Panc1 (cell line): Measurements from ENCODE around the gene TREML1. TPM values are rescaled to one million over a fixed set of nuclear protein-coding genes. Genes with fewer than 3 reads are reported as not detected.

ENCODE experiments used
- ATAC-seq: fragments of 200-7000 bp; cut with Tn5 transposase; 2 replicates; pipeline ENCODE4 v1.9.1; 2020; ENCODE audit warnings: mild to moderate bottlenecking, moderate library complexity
- BruUV-seq: library from RNA; stranded (reverse); fragments of 400-500 nt; replicated peaks from 2 replicates; lab custom pipeline; 2021; lab: Mats Ljungman, UMichigan
- CTCF ChIA-PET: fragments of 300-600 bp; sonication (Branson Sonifier 250); formaldehyde crosslinking; loops from one replicate; lab custom pipeline; 2022; ENCODE audit warnings: antibody characterized with exemption; lab: Charles Lee
- POLR2A ChIA-PET: fragments of 300-600 bp; sonication (Branson Sonifier 250); formaldehyde crosslinking; loops from one replicate; lab custom pipeline; 2022; ENCODE audit warnings: antibody characterized with exemption; lab: Charles Lee
- DNase-seq: peaks from one replicate; pipeline ENCODE4 v3.0.0-alpha.2; 2010; ENCODE audit warnings: low read depth, low spot score
- H3K27ac ChIP-seq: 2 replicates; pipeline ENCODE4 v1.5.1; 2011; ENCODE audit warnings: mild to moderate bottlenecking, low read length, inconsistent platforms
- H3K27me3 ChIP-seq: fragments of 200-500 bp; sonication (Bioruptor generic); 2 replicates; pipeline ENCODE4 v1.6.0; 2014; ENCODE audit warnings: low read length, inconsistent platforms; ENCODE audit not compliant: control insufficient read depth, insufficient read depth
- H3K36me3 ChIP-seq: fragments of 200-500 bp; sonication (Bioruptor generic); 2 replicates; pipeline ENCODE4 v1.5.1; 2014; ENCODE audit warnings: inconsistent platforms, mild to moderate bottlenecking, low read length, moderate library complexity; ENCODE audit not compliant: control insufficient read depth, insufficient read depth
- H3K4me1 ChIP-seq: 2 replicates; pipeline ENCODE4 v1.5.1; 2011; ENCODE audit warnings: inconsistent platforms, mild to moderate bottlenecking, low read length, moderate library complexity; ENCODE audit not compliant: control insufficient read depth, insufficient read depth
- H3K4me3 ChIP-seq, 2 experiments: 2 replicates each; pipeline ENCODE4 v1.5.1; 2011 to 2012; ENCODE audit warnings: low read depth in 2 of 2, low read length in 2 of 2, mild to moderate bottlenecking in 2 of 2, inconsistent platforms in 1 of 2, moderate library complexity in 1 of 2
- H3K9me3 ChIP-seq: fragments of 200-500 bp; sonication (Bioruptor generic); 2 replicates; pipeline ENCODE4 v1.5.1; 2014; ENCODE audit warnings: low read depth, mild to moderate bottlenecking, inconsistent platforms, low read length, moderate library complexity; ENCODE audit not compliant: control insufficient read depth, insufficient read depth
- CTCF ChIP-seq: fragments of 450-650 bp; IDR thresholded peaks from 2 replicates; pipeline ENCODE4 v1.5.1; 2017; ENCODE audit warnings: mild to moderate bottlenecking
- POLR2AphosphoS5 ChIP-seq: IDR thresholded peaks from 2 replicates; pipeline ENCODE4 v1.6.1; 2012; ENCODE audit warnings: mild to moderate bottlenecking, low read depth, low read length, moderate library complexity
- REST ChIP-seq, 2 experiments: IDR thresholded peaks; 2 replicates each; pipeline ENCODE4 v1.6.1; 2011 to 2012; ENCODE audit warnings: low read depth in 2 of 2, control low read depth in 1 of 2, low read length in 1 of 2, mild to moderate bottlenecking in 1 of 2, moderate library complexity in 1 of 2; ENCODE audit not compliant: insufficient read depth in 1 of 2
- SIN3A ChIP-seq: IDR thresholded peaks from 2 replicates; pipeline ENCODE4 v1.6.1; 2012; ENCODE audit warnings: low read depth, mild to moderate bottlenecking, low read length, moderate library complexity, borderline replicate concordance; ENCODE audit not compliant: insufficient read depth
- TCF7L2 ChIP-seq: IDR thresholded peaks from 2 replicates; pipeline ENCODE4 v1.6.1; 2011; ENCODE audit warnings: mild to moderate bottlenecking, low read depth, low read length, inconsistent platforms
- in situ Hi-C: cut with HindIII; loops from 2 replicates; pipeline ENCODE4 v1.10.0; 2016; ENCODE audit warnings: low sequenced_read_pairs, low pct_unique_long_range_greater_than_20kb
- intact Hi-C: fragments of 100-400 bp; cut with micrococcal nuclease; formaldehyde crosslinking; loops from one replicate; pipeline ENCODE4 v1.10.0; 2022; ENCODE audit not compliant: unreplicated experiment
- total RNA-seq: library from RNA; stranded (reverse); gene quantifications from one replicate; pipeline ENCODE4 v1.2.1, GENCODE V29; 2021; ENCODE audit not compliant: unreplicated experiment

Gene TREML1
- total RNA-seq, 1 experiment from 2014 or later, result not detected

DNA sequence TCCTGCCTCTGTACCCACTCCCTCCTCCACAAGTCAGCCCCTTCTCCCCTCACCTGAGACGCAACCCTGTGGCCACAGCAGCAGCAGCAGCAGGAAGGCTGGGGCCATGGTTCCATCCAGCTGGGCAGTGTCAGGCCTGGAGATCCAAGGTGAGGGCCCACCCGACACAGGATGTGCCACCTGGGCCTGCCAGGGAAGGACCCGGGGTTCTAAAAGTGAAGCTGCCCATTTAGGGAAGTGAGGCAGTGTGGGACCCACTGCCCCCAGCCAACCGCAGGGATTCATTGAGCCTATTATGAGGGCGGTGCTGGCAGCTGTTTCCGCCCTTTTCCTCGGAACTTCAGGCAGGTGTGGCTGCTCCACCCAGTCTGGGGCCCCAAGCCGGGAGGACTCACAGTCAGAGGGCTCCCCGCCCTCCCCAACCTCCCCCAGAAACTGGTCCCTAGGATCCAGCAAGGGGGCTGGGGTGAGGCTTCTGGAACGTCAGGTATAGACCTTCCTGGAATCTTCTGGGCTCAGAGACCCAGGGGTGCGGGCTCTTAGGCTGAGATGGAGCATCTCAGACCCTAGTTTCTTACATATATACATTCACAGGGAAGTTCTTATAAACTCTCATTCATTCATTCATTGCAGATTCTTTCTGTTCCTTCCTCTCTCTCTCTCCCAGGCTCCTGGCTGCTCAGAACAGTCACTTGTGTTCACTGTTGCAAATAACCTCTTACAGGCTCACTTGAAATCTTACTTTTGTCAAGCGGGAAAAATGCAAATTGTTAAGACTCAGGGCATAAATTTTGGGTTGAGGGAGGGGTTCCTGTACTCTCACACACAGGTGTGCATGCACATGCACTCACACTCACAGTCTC, 47.0 kb upstream of the TREML1 start, which contains the start of gene TREML2:
TREML2 (minus strand) TSS at position 249 of the 863 bp plus-strand sequence; CDS start at position 108, 141 bp downstream.
- Histone ChIP-seq H3K27me3 (peaks cover 8% of the 10 kb centered on the region), H3K9me3 (no peaks in the 10 kb centered on the region), H3K4me3 (no peak within 1 kb of the TSS), H3K27ac (no peak within 1 kb of the TSS), H3K4me1 (no peaks in the 10 kb centered on the region), H3K36me3 (no peaks in the 10 kb centered on the region)
- in situ Hi-C loops, result no loop called here
- DNase-seq, result no peak
- intact Hi-C loops, result no loop called here
- ChIA-PET POLR2A (no interaction called here), CTCF (no interaction called here)
- ATAC-seq, result peak; percentile 30; the same call in 1 of the 2 replicates
- no peak for TF ChIP-seq SIN3A
- TF ChIP-seq TCF7L2, result no peak
- TF ChIP-seq REST (IDR thresholded peaks at IDR 0.05; ENCODE audit: insufficient read depth in 1 of 2, low read depth in 2 of 2, low read length in 1 of 2), result no peak
- no peak for TF ChIP-seq CTCF
- TF ChIP-seq POLR2AphosphoS5, result no peak
- BruUV-seq, result no TSS peak

DNA sequence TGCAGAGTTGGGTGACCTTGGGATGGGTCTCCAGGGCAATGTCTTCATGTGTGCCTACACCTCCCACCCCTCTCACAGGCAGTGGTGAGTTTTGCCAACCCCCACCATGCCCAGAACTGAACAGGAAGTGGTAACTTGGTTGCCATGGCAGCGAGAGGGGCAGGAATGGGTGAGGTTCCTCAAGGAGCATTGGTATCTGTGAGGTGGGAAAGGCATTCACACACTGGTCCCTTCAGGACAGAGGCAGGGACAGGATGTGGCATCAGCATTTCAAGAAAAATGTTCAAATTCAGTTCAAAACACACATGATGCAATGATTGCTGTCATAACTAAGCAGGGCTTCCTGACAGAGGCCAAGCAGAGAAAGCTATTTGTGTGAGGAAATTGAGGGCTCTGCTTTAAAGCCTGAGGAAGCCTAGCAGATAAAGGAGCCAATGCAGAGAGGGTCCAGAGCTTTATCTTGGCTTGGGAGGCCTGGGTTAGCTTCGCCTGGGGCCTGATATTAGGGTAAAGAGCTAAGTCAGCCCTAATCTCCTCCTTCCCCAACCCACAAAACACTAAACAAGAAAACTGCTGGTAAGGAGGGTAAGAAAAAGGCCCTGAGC, 46.3 kb upstream of the TREML1 start:
- Histone ChIP-seq H3K27ac (no peak overlapping the region), H3K4me1 (no peaks in the 10 kb centered on the region), H3K4me3 (no peak overlapping the region), H3K36me3 (no peaks in the 10 kb centered on the region), H3K9me3 (no peaks in the 10 kb centered on the region), H3K27me3 (peaks cover 6% of the 10 kb centered on the region)
- ChIA-PET POLR2A (no interaction called here), CTCF (no interaction called here)
- DNase-seq (no peak), ATAC-seq (no peak)
- intact Hi-C loops (no loop called here), in situ Hi-C loops (no loop called here)
- TF ChIP-seq SIN3A (no peak), REST (IDR thresholded peaks at IDR 0.05; ENCODE audit: insufficient read depth in 1 of 2, low read depth in 2 of 2, low read length in 1 of 2) (no peak), TCF7L2 (no peak), POLR2AphosphoS5 (no peak), CTCF (no peak)
- BruUV-seq, result no TSS peak
